GM12873 (cell line): ENCODE data around the gene METTL6.

Source experiments
- TF ChIP-seq, protein P1 (sequence below): IDR thresholded peaks from 2 replicates; pipeline ENCODE4 v1.5.1; 2012; ENCODE audit warnings: low read depth, mild to moderate bottlenecking, moderate library complexity, low read length, control low read depth; ENCODE audit not compliant: insufficient read depth; ENCODE audit errors: missing control alignments

Gene METTL6

DNA sequence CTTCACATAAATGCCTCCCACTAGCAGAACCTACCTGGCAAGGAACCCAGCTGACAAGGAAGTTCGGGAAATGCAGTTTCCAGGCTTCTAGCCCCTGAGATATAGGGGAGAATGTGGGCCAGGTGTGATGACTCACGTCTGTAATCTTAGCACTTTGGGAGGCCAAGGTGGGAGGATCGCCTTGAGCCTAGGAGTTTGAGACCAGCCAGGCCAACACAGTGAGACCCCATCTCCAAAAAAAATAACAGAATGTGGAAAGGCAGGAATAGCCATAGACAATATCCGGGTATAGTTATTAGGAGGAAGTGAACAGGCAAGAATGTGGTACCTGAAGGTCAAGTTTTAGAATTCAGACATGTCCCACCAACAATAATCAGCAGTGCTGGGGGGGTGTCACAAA lies 54.4 kb downstream of the METTL6 start:
- TF ChIP-seq, protein P1, sequence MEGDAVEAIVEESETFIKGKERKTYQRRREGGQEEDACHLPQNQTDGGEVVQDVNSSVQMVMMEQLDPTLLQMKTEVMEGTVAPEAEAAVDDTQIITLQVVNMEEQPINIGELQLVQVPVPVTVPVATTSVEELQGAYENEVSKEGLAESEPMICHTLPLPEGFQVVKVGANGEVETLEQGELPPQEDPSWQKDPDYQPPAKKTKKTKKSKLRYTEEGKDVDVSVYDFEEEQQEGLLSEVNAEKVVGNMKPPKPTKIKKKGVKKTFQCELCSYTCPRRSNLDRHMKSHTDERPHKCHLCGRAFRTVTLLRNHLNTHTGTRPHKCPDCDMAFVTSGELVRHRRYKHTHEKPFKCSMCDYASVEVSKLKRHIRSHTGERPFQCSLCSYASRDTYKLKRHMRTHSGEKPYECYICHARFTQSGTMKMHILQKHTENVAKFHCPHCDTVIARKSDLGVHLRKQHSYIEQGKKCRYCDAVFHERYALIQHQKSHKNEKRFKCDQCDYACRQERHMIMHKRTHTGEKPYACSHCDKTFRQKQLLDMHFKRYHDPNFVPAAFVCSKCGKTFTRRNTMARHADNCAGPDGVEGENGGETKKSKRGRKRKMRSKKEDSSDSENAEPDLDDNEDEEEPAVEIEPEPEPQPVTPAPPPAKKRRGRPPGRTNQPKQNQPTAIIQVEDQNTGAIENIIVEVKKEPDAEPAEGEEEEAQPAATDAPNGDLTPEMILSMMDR, result no peak

- TF ChIP-seq, protein P1, result no peak
Observed at GRCh38 chr3:15368561-15369135, 58.7 kb downstream of the METTL6 start.

GRCh38 chr3:15367059-15367458 lies 60.3 kb downstream of the METTL6 start:
- TF ChIP-seq, protein P1, result no peak

DNA sequence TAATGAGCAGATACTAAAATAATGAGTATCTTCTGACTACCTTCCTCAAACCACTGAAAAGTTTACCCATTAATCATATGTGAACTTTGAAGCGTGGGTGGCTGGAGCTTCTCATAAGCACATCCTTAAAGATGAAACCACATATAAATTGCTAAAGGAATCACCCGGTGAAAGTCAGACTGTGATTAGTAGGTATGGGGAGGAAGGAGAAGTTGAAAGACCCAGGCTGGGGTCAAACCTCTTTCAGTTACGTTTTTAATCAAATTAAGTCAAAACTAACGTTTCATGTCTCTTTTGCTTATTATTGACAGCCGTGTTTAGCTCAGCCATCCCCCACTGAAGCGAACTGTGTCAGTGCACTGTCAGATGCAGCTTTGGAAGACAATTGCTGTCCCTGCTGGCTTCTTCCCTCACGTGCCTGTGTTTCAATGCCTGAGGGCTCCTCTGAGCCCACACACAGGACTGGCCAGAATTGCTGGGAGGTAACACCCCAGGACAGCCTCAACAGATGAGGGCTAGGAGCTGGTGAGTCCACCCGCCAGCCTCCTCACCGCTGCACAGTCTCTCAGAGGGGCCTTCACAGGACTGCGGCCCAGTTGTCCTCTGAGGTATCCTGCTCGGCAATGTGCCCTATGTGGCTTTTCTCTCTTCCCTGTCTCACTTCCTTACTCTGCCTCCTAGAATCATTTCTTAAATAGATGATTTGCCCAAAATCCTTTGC lies 65.7 kb downstream of the METTL6 start:
- TF ChIP-seq, protein P1, result peak; percentile 15

- TF ChIP-seq, protein P1, result no peak
Observed at GRCh38 chr3:15360788-15361493, 66.4 kb downstream of the METTL6 start.
